H9 (cell line): ENCODE measurements around the gene KATNA1. TPM values are rescaled to one million over a fixed set of nuclear protein-coding genes. Genes with fewer than 3 reads are reported as not detected.

Experiments used
- DNase-seq: peaks from one replicate; pipeline ENCODE4 v3.0.0-alpha.2; 2017
- H2AFZ ChIP-seq: one replicate; pipeline ENCODE4 v1.6.1; 2013; ENCODE audit warnings: mild to moderate bottlenecking, low read length, control low read depth, moderate library complexity
- H2AK5ac ChIP-seq: 2 replicates; pipeline ENCODE4 v1.6.1; 2013; ENCODE audit warnings: low read length, control low read depth, mixed read lengths; ENCODE audit not compliant: insufficient read length
- H2BK120ac ChIP-seq: one replicate; pipeline ENCODE4 v1.6.1; 2013; ENCODE audit warnings: low read depth, mild to moderate bottlenecking, low read length, control low read depth, inconsistent platforms; ENCODE audit not compliant: poor library complexity, severe bottlenecking
- H2BK12ac ChIP-seq: 2 replicates; pipeline ENCODE4 v1.6.1; 2013; ENCODE audit warnings: low read length, control low read depth, mixed read lengths, low read depth; ENCODE audit not compliant: insufficient read length
- H2BK15ac ChIP-seq: 2 replicates; pipeline ENCODE4 v1.6.1; 2013; ENCODE audit warnings: low read depth, low read length, control low read depth
- H2BK20ac ChIP-seq: one replicate; pipeline ENCODE4 v1.6.1; 2013; ENCODE audit warnings: low read depth, mild to moderate bottlenecking, low read length, control low read depth, inconsistent platforms; ENCODE audit not compliant: poor library complexity, severe bottlenecking
- H2BK5ac ChIP-seq: 2 replicates; pipeline ENCODE4 v1.6.1; 2013; ENCODE audit warnings: low read length, control low read depth, mixed read lengths; ENCODE audit not compliant: insufficient read length
- H3K14ac ChIP-seq: 2 replicates; pipeline ENCODE4 v1.6.1; 2013; ENCODE audit warnings: low read length, control low read depth; ENCODE audit not compliant: insufficient read depth
- H3K18ac ChIP-seq: 2 replicates; pipeline ENCODE4 v1.6.1; 2013; ENCODE audit warnings: low read depth, mild to moderate bottlenecking, mixed read lengths, low read length, control low read depth; ENCODE audit not compliant: insufficient read length
- H3K23ac ChIP-seq: 2 replicates; pipeline ENCODE4 v1.6.1; 2013; ENCODE audit warnings: low read length, control low read depth, mixed read lengths, low read depth; ENCODE audit not compliant: insufficient read length
- H3K23me2 ChIP-seq: 2 replicates; pipeline ENCODE4 v1.6.1; 2013; ENCODE audit warnings: low read depth, mild to moderate bottlenecking, mixed read lengths, low read length, control low read depth; ENCODE audit not compliant: insufficient read length, poor library complexity, severe bottlenecking
- H3K27ac ChIP-seq: 2 replicates; pipeline ENCODE4 v1.5.1; 2013; ENCODE audit warnings: low read length, control low read depth, mixed read lengths, low read depth; ENCODE audit not compliant: insufficient read length
- H3K27me3 ChIP-seq: 2 replicates; pipeline ENCODE4 v1.6.1; 2013; ENCODE audit warnings: low read length, control low read depth, inconsistent platforms; ENCODE audit not compliant: insufficient read depth
- H3K4ac ChIP-seq: 2 replicates; pipeline ENCODE4 v1.6.1; 2013; ENCODE audit warnings: low read depth, mild to moderate bottlenecking, control low read depth, inconsistent platforms, low read length, moderate library complexity
- H3K4me1 ChIP-seq: 2 replicates; pipeline ENCODE4 v1.6.1; 2013; ENCODE audit warnings: low read length, control low read depth, inconsistent platforms; ENCODE audit not compliant: insufficient read depth
- H3K4me2 ChIP-seq: 2 replicates; pipeline ENCODE4 v1.6.1; 2013; ENCODE audit warnings: low read length, control low read depth, mixed read lengths; ENCODE audit not compliant: insufficient read length, insufficient read depth
- H3K56ac ChIP-seq: 2 replicates; pipeline ENCODE4 v1.6.1; 2013; ENCODE audit warnings: low read depth, mild to moderate bottlenecking, mixed read lengths, low read length, control low read depth; ENCODE audit not compliant: insufficient read length
- H3K79me1 ChIP-seq: 2 replicates; pipeline ENCODE4 v1.6.1; 2013; ENCODE audit warnings: low read depth, mild to moderate bottlenecking, moderate library complexity, low read length, control low read depth, inconsistent platforms; ENCODE audit not compliant: insufficient read depth, poor library complexity, severe bottlenecking
- H3K79me2 ChIP-seq: 2 replicates; pipeline ENCODE4 v1.6.1; 2013; ENCODE audit warnings: low read length, control low read depth, inconsistent platforms; ENCODE audit not compliant: insufficient read depth
- H3K9ac ChIP-seq: 2 replicates; pipeline ENCODE4 v1.6.1; 2013; ENCODE audit warnings: low read length, control low read depth, mixed read lengths; ENCODE audit not compliant: insufficient read length; ENCODE audit errors: extremely low read depth
- H3K9me3 ChIP-seq: one replicate; pipeline ENCODE4 v1.6.1; 2013; ENCODE audit warnings: low read depth, low read length, inconsistent platforms; ENCODE audit not compliant: control insufficient read depth
- H3T11ph ChIP-seq: one replicate; pipeline ENCODE4 v1.6.1; 2013; ENCODE audit warnings: mild to moderate bottlenecking, low read length, control low read depth, inconsistent platforms
- H4K20me1 ChIP-seq: one replicate; pipeline ENCODE4 v1.6.1; 2013; ENCODE audit not compliant: control insufficient read depth, insufficient read length, insufficient read depth
- H4K5ac ChIP-seq: 2 replicates; pipeline ENCODE4 v1.6.1; 2013; ENCODE audit warnings: low read depth, mild to moderate bottlenecking, mixed read lengths, low read length, control low read depth; ENCODE audit not compliant: insufficient read length
- H4K8ac ChIP-seq: replicated peaks from 2 replicates; pipeline ENCODE4 v1.6.1; 2013; ENCODE audit warnings: low read length, control low read depth, mixed read lengths, low read depth; ENCODE audit not compliant: insufficient read length
- H4K91ac ChIP-seq: 2 replicates; pipeline ENCODE4 v1.6.1; 2013; ENCODE audit warnings: low read depth, mild to moderate bottlenecking, moderate library complexity, mixed read lengths, low read length, control low read depth; ENCODE audit not compliant: insufficient read length
- H3K27ac Mint-ChIP-seq, 3 experiments: 2 replicates in 2 of 3; 3 replicates in 1 of 3; pipeline ENCODE4 v1.8.0; 2020 to 2021; ENCODE audit warnings: mixed read lengths in 3 of 3, mild to moderate bottlenecking in 1 of 3, moderate library complexity in 1 of 3
- H3K27me3 Mint-ChIP-seq: 2 replicates; pipeline ENCODE4 v1.8.0; 2021; ENCODE audit warnings: low read depth, mild to moderate bottlenecking, moderate library complexity, mixed read lengths
- H3K36me3 Mint-ChIP-seq, 3 experiments: 2 replicates in 2 of 3; 3 replicates in 1 of 3; pipeline ENCODE4 v1.8.0; 2020 to 2021; ENCODE audit warnings: low read depth in 3 of 3, mixed read lengths in 3 of 3; ENCODE audit not compliant: insufficient read depth in 1 of 3
- H3K4me1 Mint-ChIP-seq, 2 experiments: 2 replicates each; pipeline ENCODE4 v1.8.0; 2020; ENCODE audit warnings: mixed read lengths in 2 of 2
- H3K4me3 Mint-ChIP-seq, 2 experiments: 2 replicates in 1 of 2; 3 replicates in 1 of 2; pipeline ENCODE4 v1.8.0; 2020 to 2021; ENCODE audit warnings: mild to moderate bottlenecking in 2 of 2, mixed read lengths in 2 of 2, moderate library complexity in 1 of 2
- H3K9me3 Mint-ChIP-seq, 2 experiments: 2 replicates in 1 of 2; 3 replicates in 1 of 2; pipeline ENCODE4 v1.8.0; 2020; ENCODE audit warnings: mild to moderate bottlenecking in 2 of 2, mixed read lengths in 2 of 2, moderate library complexity in 1 of 2
- WGBS: extraction: QIAGEN DNeasy Blood & Tissue Kit; methylation state at CpG from one replicate; pipeline ENCODE4 v1.1.7; 2013; ENCODE audit warnings: missing lambda C conversion rate, low lambda C conversion rate, mixed read lengths; ENCODE audit not compliant: insufficient read length; ENCODE audit errors: extremely low coverage; 5-methylcytosine and 5-hydroxymethylcytosine counted together
- total RNA-seq: library from RNA; stranded (reverse); gene quantifications from 2 replicates; pipeline ENCODE4 v1.2.1, GENCODE V29; 2021
- TF ChIP-seq, protein P1 (sequence below): fragments of 200-600 bp; sonication (generic); conservative IDR thresholded peaks from 3 replicates; pipeline ENCODE4 v1.8.0; 2021; ENCODE audit warnings: antibody characterized with exemption, mild to moderate bottlenecking

Gene KATNA1
- total RNA-seq, 1 experiment from 2014 or later: 18.3 TPM

DNA sequence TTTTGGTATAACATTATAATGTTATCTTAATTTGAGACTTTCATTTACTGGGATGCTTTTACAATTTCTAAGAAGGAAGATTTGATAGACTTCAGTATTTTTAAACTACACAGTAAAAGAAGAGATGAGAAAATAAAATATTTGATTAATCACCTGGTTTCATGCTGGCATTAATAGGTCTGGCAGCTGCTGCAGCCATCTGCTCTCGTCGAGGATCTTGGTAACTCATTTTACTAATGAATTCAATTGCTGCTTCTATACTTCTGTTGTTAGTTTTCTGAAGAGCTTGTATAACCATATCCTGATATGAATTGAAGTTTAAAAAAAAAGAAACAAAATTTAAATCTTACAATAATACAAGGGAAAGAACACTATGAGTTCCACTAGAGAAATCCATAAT, 46.4 kb upstream of the KATNA1 start:
- Histone ChIP-seq H2BK15ac (no peak overlapping the region), H2BK120ac (no peak overlapping the region), H2AFZ (no peak overlapping the region), H2BK20ac (no peak overlapping the region), H3K56ac (no peak overlapping the region), H3K4me2 (no peak overlapping the region), H4K20me1 (no peaks in the 10 kb centered on the region), H3K79me2 (peaks cover 9% of the 10 kb centered on the region; the same call in 1 of the 2 replicates), H3K9ac (no peak overlapping the region), H3K4ac (no peak overlapping the region), H3K27ac (no peak overlapping the region), H4K8ac (no peak overlapping the region), H3T11ph (no peak overlapping the region), H3K4me1 (no peaks in the 10 kb centered on the region), H2BK5ac (no peak overlapping the region), H2AK5ac (no peak overlapping the region), H3K9me3 (no peaks in the 10 kb centered on the region), H4K5ac (no peak overlapping the region), H3K79me1 (peaks cover 8% of the 10 kb centered on the region), H3K14ac (no peak overlapping the region), H3K18ac (no peak overlapping the region), H3K23ac (no peak overlapping the region), H3K23me2 (no peaks in the 10 kb centered on the region), H2BK12ac (no peak overlapping the region), H4K91ac (no peak overlapping the region), H3K27me3 (no peaks in the 10 kb centered on the region)
- WGBS: no CpG with 5 or more reads among the region's 2 CpGs
- H3K9me3 Mint-ChIP-seq: no peaks in the 10 kb centered on the region
- TF ChIP-seq, protein P1, sequence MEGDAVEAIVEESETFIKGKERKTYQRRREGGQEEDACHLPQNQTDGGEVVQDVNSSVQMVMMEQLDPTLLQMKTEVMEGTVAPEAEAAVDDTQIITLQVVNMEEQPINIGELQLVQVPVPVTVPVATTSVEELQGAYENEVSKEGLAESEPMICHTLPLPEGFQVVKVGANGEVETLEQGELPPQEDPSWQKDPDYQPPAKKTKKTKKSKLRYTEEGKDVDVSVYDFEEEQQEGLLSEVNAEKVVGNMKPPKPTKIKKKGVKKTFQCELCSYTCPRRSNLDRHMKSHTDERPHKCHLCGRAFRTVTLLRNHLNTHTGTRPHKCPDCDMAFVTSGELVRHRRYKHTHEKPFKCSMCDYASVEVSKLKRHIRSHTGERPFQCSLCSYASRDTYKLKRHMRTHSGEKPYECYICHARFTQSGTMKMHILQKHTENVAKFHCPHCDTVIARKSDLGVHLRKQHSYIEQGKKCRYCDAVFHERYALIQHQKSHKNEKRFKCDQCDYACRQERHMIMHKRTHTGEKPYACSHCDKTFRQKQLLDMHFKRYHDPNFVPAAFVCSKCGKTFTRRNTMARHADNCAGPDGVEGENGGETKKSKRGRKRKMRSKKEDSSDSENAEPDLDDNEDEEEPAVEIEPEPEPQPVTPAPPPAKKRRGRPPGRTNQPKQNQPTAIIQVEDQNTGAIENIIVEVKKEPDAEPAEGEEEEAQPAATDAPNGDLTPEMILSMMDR: no peak
- H3K4me3 Mint-ChIP-seq: no peak overlapping the region
- peak overlapping the region in 2 of 3 experiments; percentile 27 to 75; a peak in 2 of 7 replicates for H3K27ac Mint-ChIP-seq
- H3K4me1 Mint-ChIP-seq: no peaks in the 10 kb centered on the region
- DNase-seq: no peak
- peaks cover 16 to 40% (median 37%) of the 10 kb centered on the region in 3 experiments for H3K36me3 Mint-ChIP-seq
- H3K27me3 Mint-ChIP-seq: no peaks in the 10 kb centered on the region
